Measurements from ENCODE around the gene AFAP1L2. TPM values are rescaled to one million over a fixed set of nuclear protein-coding genes. Genes with fewer than 3 reads are reported as not detected.

Gene AFAP1L2
- total RNA-seq, 6 experiments from 2014 or later, result 0.50 to 2.2 (median 1.1) TPM

DNA sequence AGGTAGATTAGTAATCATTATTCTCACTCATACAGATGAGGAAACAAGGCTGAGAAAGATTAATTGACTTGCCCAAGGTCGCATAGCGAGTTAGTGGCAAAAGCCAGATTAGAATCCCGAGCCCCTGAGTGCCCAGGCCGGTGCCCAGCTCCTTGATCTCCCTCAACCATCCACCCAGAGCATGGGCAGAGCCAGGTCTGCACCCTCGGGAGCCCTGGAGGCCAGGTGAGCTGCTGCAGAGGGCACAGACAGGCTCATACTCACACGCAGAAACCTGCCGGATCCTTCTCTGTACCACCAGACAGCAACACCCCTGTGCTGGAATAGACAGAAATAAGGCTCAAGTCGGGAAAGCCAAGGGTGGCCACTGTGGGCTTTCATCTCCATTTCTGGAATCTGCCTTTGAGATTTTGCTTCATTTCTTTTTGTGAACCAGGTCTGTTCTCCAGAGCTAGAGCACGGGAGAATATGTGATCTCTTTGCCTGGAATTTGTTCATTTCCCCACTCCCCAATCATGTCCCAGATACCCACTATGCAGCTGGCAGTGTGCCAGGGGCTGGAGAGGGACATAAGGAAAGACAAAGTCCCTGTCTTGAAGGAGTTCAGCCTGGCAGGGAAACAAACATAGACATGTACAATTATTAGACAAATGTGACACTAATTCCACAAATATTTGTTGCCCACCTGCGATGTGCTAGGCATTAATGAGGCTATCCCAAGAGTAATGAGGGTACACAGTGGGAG is 5.5 kb downstream of the AFAP1L2 start:
- peaks cover 0 to 2% (median 0%) of the 10 kb centered on the region in 4 donors for H3K4me1 ChIP-seq
- WGBS (ENCODE audit: insufficient coverage, low coverage, low lambda C conversion rate, missing lambda C conversion rate), result 48% methylated on average over 5 of the region's 10 CpGs
- intact Hi-C loops (cut with DNase I), result no loop called here

DNA sequence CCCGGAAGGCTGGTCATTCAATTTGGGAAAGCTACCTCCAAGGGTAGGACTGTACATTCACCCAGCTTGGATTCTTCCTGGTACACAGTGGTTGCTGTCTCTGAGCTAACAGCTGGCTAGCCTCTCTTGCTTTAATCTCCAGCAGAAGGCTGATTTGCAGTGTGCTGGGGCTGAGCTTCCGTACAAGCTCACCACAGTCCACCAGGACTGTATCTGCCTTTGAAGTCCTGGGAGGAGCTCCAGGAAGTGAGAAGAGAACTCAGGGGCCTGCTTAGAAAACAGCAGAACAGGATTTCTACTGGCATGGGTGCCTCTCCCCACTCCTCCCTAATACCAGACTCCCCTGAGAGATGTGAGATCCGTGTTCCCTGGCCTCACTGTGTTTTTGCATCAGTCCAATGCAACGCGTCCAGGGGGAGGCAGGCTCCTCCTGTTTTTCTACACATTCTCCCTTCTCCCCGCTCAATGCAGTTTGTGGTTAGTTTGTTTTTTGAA is 6.6 kb downstream of the AFAP1L2 start:
- ATAC-seq, result peak in 2 of 4 donors; percentile 15 to 28
- intact Hi-C loops (cut with DNase I), result no loop called here
- H3K4me3 ChIP-seq, result no peak overlapping the region
- no peak for TF ChIP-seq POLR2A (IDR thresholded peaks at IDR 0.05)
- TF ChIP-seq, protein P1, sequence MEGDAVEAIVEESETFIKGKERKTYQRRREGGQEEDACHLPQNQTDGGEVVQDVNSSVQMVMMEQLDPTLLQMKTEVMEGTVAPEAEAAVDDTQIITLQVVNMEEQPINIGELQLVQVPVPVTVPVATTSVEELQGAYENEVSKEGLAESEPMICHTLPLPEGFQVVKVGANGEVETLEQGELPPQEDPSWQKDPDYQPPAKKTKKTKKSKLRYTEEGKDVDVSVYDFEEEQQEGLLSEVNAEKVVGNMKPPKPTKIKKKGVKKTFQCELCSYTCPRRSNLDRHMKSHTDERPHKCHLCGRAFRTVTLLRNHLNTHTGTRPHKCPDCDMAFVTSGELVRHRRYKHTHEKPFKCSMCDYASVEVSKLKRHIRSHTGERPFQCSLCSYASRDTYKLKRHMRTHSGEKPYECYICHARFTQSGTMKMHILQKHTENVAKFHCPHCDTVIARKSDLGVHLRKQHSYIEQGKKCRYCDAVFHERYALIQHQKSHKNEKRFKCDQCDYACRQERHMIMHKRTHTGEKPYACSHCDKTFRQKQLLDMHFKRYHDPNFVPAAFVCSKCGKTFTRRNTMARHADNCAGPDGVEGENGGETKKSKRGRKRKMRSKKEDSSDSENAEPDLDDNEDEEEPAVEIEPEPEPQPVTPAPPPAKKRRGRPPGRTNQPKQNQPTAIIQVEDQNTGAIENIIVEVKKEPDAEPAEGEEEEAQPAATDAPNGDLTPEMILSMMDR (IDR thresholded peaks at IDR 0.05), result no peak
- no peak for DNase-seq
- H3K27me3 ChIP-seq, result peaks cover 0 to 5% of the 10 kb centered on the region in 2 donors
- no peaks in the 10 kb centered on the region for H3K36me3 ChIP-seq
- no peaks in the 10 kb centered on the region for H3K4me1 ChIP-seq
- WGBS (ENCODE audit: insufficient coverage, low coverage, low lambda C conversion rate, missing lambda C conversion rate), result 54% methylated on average over 6 of the region's 6 CpGs
- H3K27ac ChIP-seq, result no peak overlapping the region
- no peaks in the 10 kb centered on the region for H3K9me3 ChIP-seq

More for the DNA sequence above, 5.5 kb downstream of the AFAP1L2 start:
- DNase-seq, result no peak
- no peaks in the 10 kb centered on the region for H3K36me3 ChIP-seq
- H3K4me3 ChIP-seq, result no peak overlapping the region
- H3K27ac ChIP-seq, result no peak overlapping the region
- H3K9me3 ChIP-seq, result no peaks in the 10 kb centered on the region
- peaks cover 0 to 12% of the 10 kb centered on the region in 2 donors for H3K27me3 ChIP-seq
- ATAC-seq, result no peak
- TF ChIP-seq, protein P1 (IDR thresholded peaks at IDR 0.05), result no peak
- TF ChIP-seq POLR2A (IDR thresholded peaks at IDR 0.05), result no peak

DNA sequence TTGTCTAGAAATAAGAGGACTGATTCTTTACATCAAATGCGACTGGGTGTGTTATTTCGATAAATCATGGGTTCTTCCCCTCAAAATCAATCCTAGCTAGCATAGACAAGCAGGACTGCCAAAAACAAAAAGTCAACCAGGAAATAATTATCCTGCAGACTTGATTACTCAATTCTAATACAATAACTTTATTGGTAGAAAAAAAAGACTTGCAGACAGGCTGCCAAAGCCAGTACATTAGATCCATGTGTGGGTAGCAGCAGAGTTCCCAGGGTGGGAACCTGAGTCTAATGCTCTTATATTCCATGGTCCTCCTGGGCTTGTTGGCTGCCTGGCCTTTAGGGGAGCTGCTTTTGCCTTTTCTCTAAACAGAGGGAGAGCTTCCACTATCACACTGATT is 7.8 kb downstream of the AFAP1L2 start:
- peaks cover 0 to 5% of the 10 kb centered on the region in 2 donors for H3K27me3 ChIP-seq
- ATAC-seq, result no peak
- TF ChIP-seq, protein P1 (IDR thresholded peaks at IDR 0.05), result no peak
- no peak for TF ChIP-seq POLR2A (IDR thresholded peaks at IDR 0.05)
- no peaks in the 10 kb centered on the region for H3K4me1 ChIP-seq
- H3K36me3 ChIP-seq, result no peaks in the 10 kb centered on the region
- WGBS (ENCODE audit: insufficient coverage, low coverage, low lambda C conversion rate, missing lambda C conversion rate), result 88% methylated on average over 2 of the region's 2 CpGs
- intact Hi-C loops (cut with DNase I), result no loop called here
- DNase-seq, result no peak
- H3K4me3 ChIP-seq, result no peak overlapping the region
- no peaks in the 10 kb centered on the region for H3K9me3 ChIP-seq
- no peak overlapping the region for H3K27ac ChIP-seq

DNA sequence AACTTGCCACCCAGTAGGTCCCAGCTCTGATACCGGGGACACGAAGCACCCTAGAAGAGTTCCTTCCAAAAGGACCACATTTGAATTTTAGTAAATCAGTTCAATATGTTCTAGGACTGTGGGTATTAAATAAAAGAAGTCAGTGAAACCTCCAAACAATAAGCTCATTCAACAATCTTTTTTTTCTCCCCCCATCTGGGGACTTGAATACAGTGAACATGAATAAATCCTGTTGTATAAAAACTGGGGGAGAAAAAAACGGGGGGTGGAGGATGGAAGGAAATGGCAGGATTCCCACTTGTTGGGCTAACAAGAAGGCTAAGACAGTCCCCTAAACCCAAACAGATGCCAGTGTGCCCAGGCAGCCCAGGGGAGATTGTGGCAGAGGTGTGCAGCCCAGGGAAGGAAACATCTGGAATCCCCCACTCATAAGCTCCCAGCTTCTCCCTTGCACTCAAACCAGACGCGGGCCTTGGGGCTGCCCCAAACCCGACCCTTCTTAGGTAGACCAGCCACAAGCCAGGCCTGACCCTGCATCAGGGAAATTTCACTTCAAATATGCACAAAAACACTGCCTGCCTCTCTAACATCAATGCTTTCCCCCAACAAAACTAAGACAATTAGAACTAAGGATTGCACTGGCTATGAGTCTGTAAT is 8.8 kb downstream of the AFAP1L2 start:
- WGBS (ENCODE audit: insufficient coverage, low coverage, low lambda C conversion rate, missing lambda C conversion rate), result 23% methylated on average over 2 of the region's 6 CpGs
- intact Hi-C loops (cut with DNase I), result no loop called here
- ATAC-seq, result no peak

DNA sequence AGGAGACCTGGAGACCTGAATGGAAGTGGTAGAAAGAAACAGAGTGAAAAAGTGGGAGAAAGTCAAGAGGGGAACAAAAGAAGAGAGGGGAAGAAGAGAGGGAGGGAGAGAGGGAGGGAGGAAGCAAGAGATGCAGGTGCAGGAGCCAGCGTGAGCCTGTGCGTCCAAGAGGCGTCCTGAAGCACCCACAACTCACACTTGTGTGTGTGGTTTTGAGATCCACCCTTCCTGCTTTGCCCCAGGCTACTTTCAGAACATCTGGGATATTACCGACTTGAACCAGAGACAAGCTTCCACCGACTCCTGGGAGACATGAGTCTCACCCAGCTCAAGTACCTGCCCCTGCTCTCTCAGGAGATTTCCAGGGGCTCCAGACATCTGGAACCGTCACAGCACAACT is 9.8 kb downstream of the AFAP1L2 start:
- Histone ChIP-seq H3K36me3 (no peaks in the 10 kb centered on the region), H3K9me3 (no peaks in the 10 kb centered on the region), H3K4me3 (no peak overlapping the region), H3K27ac (no peak overlapping the region), H3K27me3 (no peaks in the 10 kb centered on the region), H3K4me1 (no peaks in the 10 kb centered on the region)
- 61% methylated on average over 5 of the region's 6 CpGs for WGBS (ENCODE audit: insufficient coverage, low coverage, low lambda C conversion rate, missing lambda C conversion rate)
- TF ChIP-seq POLR2A (IDR thresholded peaks at IDR 0.05), result no peak
- TF ChIP-seq, protein P1 (IDR thresholded peaks at IDR 0.05), result no peak
- ATAC-seq (no peak), DNase-seq (no peak)
- intact Hi-C loops (cut with DNase I), result no loop called here

More for the DNA sequence above, 8.8 kb downstream of the AFAP1L2 start:
- no peak overlapping the region for H3K4me3 ChIP-seq
- no peaks in the 10 kb centered on the region for H3K36me3 ChIP-seq
- H3K9me3 ChIP-seq, result no peaks in the 10 kb centered on the region
- H3K4me1 ChIP-seq, result no peaks in the 10 kb centered on the region
- peaks cover 0 to 5% of the 10 kb centered on the region in 2 donors for H3K27me3 ChIP-seq
- no peak for DNase-seq
- TF ChIP-seq POLR2A (IDR thresholded peaks at IDR 0.05), result no peak
- no peak overlapping the region for H3K27ac ChIP-seq

Data from right lobe of liver (tissue), 6 donors.